HFFc6 (cell line): ENCODE measurements around the gene CHST11. TPM values are rescaled to one million over a fixed set of nuclear protein-coding genes. Genes with fewer than 3 reads are reported as not detected.

ENCODE experiments used
- DNase-seq: peaks from one replicate; pipeline ENCODE4 v3.0.0-alpha.2; 2018
- H3K27ac Mint-ChIP-seq: 2 replicates; pipeline ENCODE4 v1.8.0; 2020; ENCODE audit warnings: mild to moderate bottlenecking, mixed read lengths
- H3K27me3 Mint-ChIP-seq: 2 replicates; pipeline ENCODE4 v1.8.0; 2021; ENCODE audit warnings: mild to moderate bottlenecking, moderate library complexity, mixed read lengths; ENCODE audit not compliant: insufficient read depth
- H3K36me3 Mint-ChIP-seq: 2 replicates; pipeline ENCODE4 v1.8.0; 2021; ENCODE audit warnings: low read depth, mixed read lengths
- H3K4me1 Mint-ChIP-seq: 2 replicates; pipeline ENCODE4 v1.8.0; 2020; ENCODE audit warnings: low read depth, mixed read lengths
- H3K4me3 Mint-ChIP-seq: 2 replicates; pipeline ENCODE4 v1.8.0; 2020; ENCODE audit warnings: mild to moderate bottlenecking, moderate library complexity, mixed read lengths
- H3K9me3 Mint-ChIP-seq: 2 replicates; pipeline ENCODE4 v1.8.0; 2020; ENCODE audit warnings: mild to moderate bottlenecking, mixed read lengths
- total RNA-seq, 6 experiments: library from RNA; stranded (reverse); fragmentation: NEBNext Ultra II Directional; extraction: Animal tissue kit (Norgen Biotek cat#: 25700); gene quantifications; 2 replicates in 1 of 6; 3 replicates in 5 of 6; pipeline ENCODE4 v1.2.3, GENCODE V29; 2021
- TF ChIP-seq, protein P1 (sequence below): fragments of 200-600 bp; sonication (generic); IDR thresholded peaks from 2 replicates; pipeline ENCODE4 v1.5.0; 2021; ENCODE audit warnings: antibody characterized with exemption, mild to moderate bottlenecking

The CHST11 gene
- total RNA-seq, 6 experiments from 2014 or later: 2.4 to 4.3 (median 3.8) TPM

DNA sequence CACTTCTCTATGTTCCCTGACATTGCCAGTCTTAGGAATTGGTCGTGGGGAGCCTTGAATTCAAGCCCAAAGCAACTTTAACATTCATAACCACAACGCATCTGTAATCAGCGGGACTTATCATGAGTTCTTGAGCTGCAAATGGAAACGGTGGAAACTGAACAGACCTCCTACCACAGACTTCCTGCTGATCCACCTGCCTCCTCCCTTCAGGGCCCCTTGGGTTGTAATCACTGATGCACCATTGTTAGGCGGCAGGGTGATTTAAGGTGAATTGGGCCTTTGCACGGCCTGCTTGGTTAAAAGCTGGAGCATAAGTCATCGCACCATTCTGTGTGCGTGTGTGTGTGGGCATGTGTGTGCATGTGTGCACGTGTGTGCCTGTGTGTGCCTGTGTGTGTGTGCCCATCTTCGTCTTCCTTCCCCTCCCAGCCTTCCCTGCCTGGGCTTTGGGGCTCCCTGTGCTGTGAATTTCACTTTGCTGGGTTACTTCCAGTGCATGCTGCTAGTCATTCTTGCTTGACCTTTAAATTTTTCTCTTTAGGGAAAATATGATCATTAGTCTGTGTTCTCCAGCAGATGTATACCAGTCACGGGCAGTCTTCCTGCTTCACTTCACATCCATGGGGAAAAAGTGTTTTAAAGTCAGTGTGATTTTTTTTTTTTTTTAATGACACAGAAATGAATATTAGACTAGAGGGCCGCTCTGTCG, 29.1 kb downstream of the CHST11 start:
- H3K4me3 Mint-ChIP-seq: no peak overlapping the region
- no peak overlapping the region for H3K27ac Mint-ChIP-seq
- H3K36me3 Mint-ChIP-seq: peaks cover 5% of the 10 kb centered on the region; the same call in 1 of the 2 replicates
- TF ChIP-seq, protein P1, sequence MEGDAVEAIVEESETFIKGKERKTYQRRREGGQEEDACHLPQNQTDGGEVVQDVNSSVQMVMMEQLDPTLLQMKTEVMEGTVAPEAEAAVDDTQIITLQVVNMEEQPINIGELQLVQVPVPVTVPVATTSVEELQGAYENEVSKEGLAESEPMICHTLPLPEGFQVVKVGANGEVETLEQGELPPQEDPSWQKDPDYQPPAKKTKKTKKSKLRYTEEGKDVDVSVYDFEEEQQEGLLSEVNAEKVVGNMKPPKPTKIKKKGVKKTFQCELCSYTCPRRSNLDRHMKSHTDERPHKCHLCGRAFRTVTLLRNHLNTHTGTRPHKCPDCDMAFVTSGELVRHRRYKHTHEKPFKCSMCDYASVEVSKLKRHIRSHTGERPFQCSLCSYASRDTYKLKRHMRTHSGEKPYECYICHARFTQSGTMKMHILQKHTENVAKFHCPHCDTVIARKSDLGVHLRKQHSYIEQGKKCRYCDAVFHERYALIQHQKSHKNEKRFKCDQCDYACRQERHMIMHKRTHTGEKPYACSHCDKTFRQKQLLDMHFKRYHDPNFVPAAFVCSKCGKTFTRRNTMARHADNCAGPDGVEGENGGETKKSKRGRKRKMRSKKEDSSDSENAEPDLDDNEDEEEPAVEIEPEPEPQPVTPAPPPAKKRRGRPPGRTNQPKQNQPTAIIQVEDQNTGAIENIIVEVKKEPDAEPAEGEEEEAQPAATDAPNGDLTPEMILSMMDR: no peak
- H3K27me3 Mint-ChIP-seq: no peaks in the 10 kb centered on the region; the same call in none of the 2 replicates
- H3K4me1 Mint-ChIP-seq: peaks cover 38% of the 10 kb centered on the region
- no peak for DNase-seq
- peaks cover 5% of the 10 kb centered on the region; the same call in 1 of the 2 replicates for H3K9me3 Mint-ChIP-seq

DNA sequence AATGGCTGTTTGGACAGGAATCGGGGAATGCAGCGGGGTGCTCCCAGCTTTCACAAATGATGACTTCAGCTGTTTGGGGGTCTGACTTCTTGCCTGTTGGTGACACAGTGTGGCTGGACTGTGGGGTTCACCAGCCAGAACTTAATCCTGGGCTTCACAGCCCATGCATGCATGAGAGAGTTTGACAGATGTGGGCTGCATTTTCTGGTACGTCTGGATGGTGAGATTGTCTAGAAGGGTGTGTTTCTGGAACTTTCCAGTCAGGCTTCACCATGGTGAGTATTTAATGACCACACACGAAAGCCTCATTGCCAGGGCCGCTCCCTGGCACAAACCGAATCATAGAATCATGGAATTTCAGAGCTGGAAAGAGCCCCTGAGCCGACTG, 29.6 kb downstream of the CHST11 start:
- H3K4me1 Mint-ChIP-seq: peaks cover 33% of the 10 kb centered on the region
- no peak overlapping the region for H3K27ac Mint-ChIP-seq
- no peak overlapping the region for H3K4me3 Mint-ChIP-seq
- H3K9me3 Mint-ChIP-seq: peaks cover 1% of the 10 kb centered on the region; the same call in 1 of the 2 replicates
- no peaks in the 10 kb centered on the region; the same call in none of the 2 replicates for H3K27me3 Mint-ChIP-seq
- TF ChIP-seq, protein P1: no peak
- DNase-seq: no peak
- peaks cover 5% of the 10 kb centered on the region; the same call in 1 of the 2 replicates for H3K36me3 Mint-ChIP-seq

DNA sequence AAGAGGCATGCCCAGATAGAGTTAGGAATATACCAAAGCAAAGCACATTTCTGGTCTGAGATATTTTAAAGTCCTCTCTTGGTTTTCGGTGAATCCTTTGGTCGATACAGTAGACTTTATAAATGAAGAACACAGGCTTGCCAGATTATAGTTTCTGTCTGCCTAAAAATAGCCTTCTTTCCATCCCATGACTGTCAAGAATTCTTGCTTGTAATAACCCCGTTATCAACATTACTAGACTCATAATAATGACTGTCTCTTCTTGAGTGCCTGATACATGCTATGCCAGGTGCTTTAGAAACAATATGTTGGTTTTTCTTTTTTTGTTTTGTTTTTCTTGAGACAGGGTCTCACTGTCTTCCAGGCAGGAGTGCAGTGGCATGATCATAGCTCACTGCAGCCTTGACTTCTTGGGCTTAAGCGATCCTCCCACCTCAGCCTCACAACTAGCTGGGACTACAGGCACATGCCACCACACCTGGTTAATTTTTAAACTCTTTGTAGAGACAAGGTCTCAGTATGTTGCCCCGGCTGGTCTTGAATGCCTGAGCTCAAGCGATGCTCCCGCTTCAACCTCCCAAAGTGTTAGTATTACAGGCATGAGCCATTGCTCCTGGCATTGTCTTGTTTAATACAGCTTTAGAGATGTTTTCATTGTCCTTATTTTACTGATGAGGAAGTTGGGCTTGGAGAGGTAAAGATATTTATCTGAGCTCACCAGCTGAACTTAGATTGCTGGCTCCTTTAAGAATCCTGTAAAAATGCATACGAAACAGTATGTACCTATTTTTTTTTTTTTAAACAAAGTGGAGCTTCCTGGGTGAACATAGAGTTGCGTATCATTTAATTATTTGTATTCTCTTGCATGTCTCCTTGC, 30.4 kb downstream of the CHST11 start:
- DNase-seq: no peak
- no peaks in the 10 kb centered on the region; the same call in none of the 2 replicates for H3K27me3 Mint-ChIP-seq
- H3K9me3 Mint-ChIP-seq: no peaks in the 10 kb centered on the region
- H3K27ac Mint-ChIP-seq: no peak overlapping the region
- TF ChIP-seq, protein P1: no peak
- peaks cover 5% of the 10 kb centered on the region; the same call in 1 of the 2 replicates for H3K36me3 Mint-ChIP-seq
- H3K4me3 Mint-ChIP-seq: no peak overlapping the region
- H3K4me1 Mint-ChIP-seq: peaks cover 24% of the 10 kb centered on the region

DNA sequence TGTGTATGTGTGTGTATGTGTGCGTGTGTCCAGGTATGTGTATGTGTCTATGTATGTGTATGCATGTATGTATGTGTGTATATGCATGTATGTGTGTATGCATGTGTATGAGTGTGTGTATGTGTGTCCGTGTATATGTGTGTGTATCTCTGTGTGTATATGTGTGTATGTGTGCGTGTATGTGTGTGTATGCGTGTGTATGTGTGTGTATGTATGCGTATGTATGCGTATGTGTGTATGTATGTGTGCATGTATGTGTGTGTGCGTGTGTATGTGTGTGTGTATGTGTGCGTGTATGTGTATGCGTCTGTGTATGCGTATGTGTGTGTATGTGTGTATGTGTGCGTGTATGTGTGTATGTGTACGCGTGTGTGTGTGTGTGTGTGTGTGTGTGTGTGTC, 31.6 kb downstream of the CHST11 start:
- Mint-ChIP-seq H3K27ac (no peak overlapping the region), H3K4me3 (no peak overlapping the region), H3K9me3 (no peaks in the 10 kb centered on the region), H3K27me3 (no peaks in the 10 kb centered on the region; the same call in 1 of the 2 replicates), H3K36me3 (no peaks in the 10 kb centered on the region; the same call in 1 of the 2 replicates), H3K4me1 (peaks cover 12% of the 10 kb centered on the region; the same call in 1 of the 2 replicates)
- TF ChIP-seq, protein P1: no peak
- no peak for DNase-seq

DNA sequence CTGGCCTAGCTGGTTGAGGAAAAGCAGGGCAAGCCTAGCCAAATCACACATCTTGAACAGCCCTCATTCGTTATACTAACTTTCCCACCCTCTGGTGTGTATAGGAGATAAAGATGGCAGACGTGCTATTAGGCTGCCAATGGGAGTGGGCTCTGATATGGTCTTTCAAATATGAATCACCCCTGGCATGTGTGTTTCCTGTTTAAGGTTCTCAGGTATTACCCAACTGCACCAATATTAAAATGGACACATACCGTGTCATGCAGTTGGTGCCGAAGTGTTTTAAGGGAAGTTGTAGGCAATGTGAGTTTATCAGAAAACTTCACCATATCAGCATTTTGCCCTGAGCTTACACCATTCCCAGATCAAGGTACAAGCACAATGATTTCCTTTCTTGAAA, 33.4 kb downstream of the CHST11 start:
- no peaks in the 10 kb centered on the region for H3K9me3 Mint-ChIP-seq
- H3K36me3 Mint-ChIP-seq: no peaks in the 10 kb centered on the region
- H3K27me3 Mint-ChIP-seq: no peaks in the 10 kb centered on the region; the same call in 1 of the 2 replicates
- H3K27ac Mint-ChIP-seq: no peak overlapping the region
- TF ChIP-seq, protein P1: no peak
- H3K4me3 Mint-ChIP-seq: no peak overlapping the region
- peaks cover 21% of the 10 kb centered on the region; the same call in 1 of the 2 replicates for H3K4me1 Mint-ChIP-seq
- DNase-seq: no peak
